HG03066 (cell line): Measurements from ENCODE around the gene MYL11.
"Not testable (repeated sequence)": the region's sequence is repeated elsewhere in the genome, so short reads cannot be mapped to it uniquely, and the experiment has no call there.

Source experiments
- ATAC-seq: cut with Tn5 transposase; IDR thresholded peaks from one replicate; pipeline ENCODE4 v1.9.1; 2021; ENCODE audit warnings: low read depth; ENCODE audit not compliant: unreplicated experiment

Gene MYL11

GRCh38 chr16:30374538-30374937, at the start of gene MYL11:
Gene MYL11 (plus strand): TSS chr16:30374802. CDS start chr16:30374858, 56 bp downstream.
- ATAC-seq = no peak

- ATAC-seq = peak; percentile 68
These were observed 40.1 kb upstream of the MYL11 start for GRCh38 chr16:30334473-30334989.

GRCh38 chr16:30335028-30335597, 39.5 kb upstream of the MYL11 start:
- peak; percentile 83 for ATAC-seq

- ATAC-seq = peak; percentile 15
These were observed 38.8 kb upstream of the MYL11 start for GRCh38 chr16:30335598-30336474.

- not testable (repeated sequence) for ATAC-seq
These were observed 36.6 kb upstream of the MYL11 start for GRCh38 chr16:30337964-30338357.

GRCh38 chr16:30338715-30339114, 35.9 kb upstream of the MYL11 start:
- ATAC-seq = not testable (repeated sequence)

- no peak for ATAC-seq
These were observed 34.0 kb upstream of the MYL11 start for GRCh38 chr16:30340621-30341020.

GRCh38 chr16:30341971-30342370, 32.6 kb upstream of the MYL11 start:
- ATAC-seq = not testable (repeated sequence)

GRCh38 chr16:30342751-30343490, 31.7 kb upstream of the MYL11 start:
- ATAC-seq = no peak

GRCh38 chr16:30343491-30343820, 31.1 kb upstream of the MYL11 start:
- ATAC-seq = not testable (repeated sequence)

GRCh38 chr16:30346286-30346685, 28.3 kb upstream of the MYL11 start:
- no peak for ATAC-seq

GRCh38 chr16:30348113-30348512, 26.5 kb upstream of the MYL11 start:
- no peak for ATAC-seq

- no peak for ATAC-seq
These were observed 25.7 kb upstream of the MYL11 start for GRCh38 chr16:30348929-30349328.

- ATAC-seq = peak; percentile 46
These were observed 24.9 kb upstream of the MYL11 start for GRCh38 chr16:30349675-30350074.

GRCh38 chr16:30350134-30350871, 24.3 kb upstream of the MYL11 start:
- ATAC-seq = peak; percentile 53

- no peak for ATAC-seq
These were observed 23.6 kb upstream of the MYL11 start for GRCh38 chr16:30351001-30351441.

GRCh38 chr16:30351586-30352419, 22.8 kb upstream of the MYL11 start:
- no peak for ATAC-seq

GRCh38 chr16:30352488-30353401, 21.9 kb upstream of the MYL11 start:
- no peak for ATAC-seq
